Measurements from ENCODE around the gene RNF149.

DNA sequence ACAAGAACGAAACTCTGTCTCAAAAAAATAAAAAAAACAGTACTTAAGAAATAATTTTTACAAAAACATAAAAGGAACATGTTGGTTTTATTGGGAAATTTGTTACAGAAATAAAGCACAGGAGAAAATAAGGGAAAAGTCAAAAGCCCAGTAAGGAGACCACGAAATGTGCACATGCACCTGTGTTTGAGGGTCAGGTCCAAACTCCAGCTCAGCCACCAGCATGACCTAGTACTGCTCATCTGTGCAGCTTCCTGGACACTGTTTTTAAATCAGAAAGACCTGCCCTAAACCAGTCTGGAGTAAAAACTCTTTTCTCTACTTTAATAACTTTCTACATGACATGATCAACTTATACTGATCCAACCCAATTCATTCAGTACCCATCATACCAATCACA lies 21.2 kb downstream of the RNF149 start:
- no peak for TF ChIP-seq HCFC1 (IDR thresholded peaks at IDR 0.05; ENCODE audit: low read depth, low read length)
- no peak for TF ChIP-seq PKNOX1 (IDR thresholded peaks at IDR 0.05)
